ENCODE results near the gene CXCL11. TPM values are rescaled to one million over a fixed set of nuclear protein-coding genes. Genes with fewer than 3 reads are reported as not detected.
"Not testable (repeated sequence)": the region's sequence is repeated elsewhere in the genome, so short reads cannot be mapped to it uniquely, and the experiment has no call there.

CXCL11 gene
- total RNA-seq, 1 experiment from 2014 or later = not detected

DNA sequence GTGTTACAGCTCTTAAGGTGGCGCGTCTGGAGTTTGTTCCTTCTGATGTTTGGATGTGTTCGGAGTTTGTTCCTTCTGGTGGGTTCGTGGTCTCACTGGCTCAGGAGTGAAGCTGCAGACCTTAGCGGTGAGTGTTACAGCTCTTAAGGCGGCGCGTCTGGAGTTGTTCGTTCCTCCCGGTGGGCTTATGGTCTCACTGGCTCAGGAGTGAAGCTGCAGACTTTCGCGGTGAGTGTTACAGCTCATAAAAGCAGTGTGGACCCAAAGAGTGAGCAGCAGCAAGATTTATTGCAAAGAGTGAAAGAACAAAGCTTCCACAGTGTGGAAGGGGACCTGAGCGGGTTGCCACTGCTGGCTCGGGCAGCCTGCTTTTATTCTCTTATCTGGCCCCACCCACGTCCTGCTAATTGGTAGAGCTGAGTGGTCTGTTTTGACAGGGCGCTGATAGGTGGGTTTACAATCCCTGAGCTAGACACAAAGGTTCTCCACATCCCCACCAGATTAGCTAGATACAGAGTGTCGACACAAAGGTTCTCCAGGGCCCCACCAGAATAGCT lies 14.1 kb upstream of the CXCL11 start:
- H3K4me2 ChIP-seq (ENCODE audit: insufficient read depth, insufficient read length, low read length); H3K79me1 ChIP-seq (ENCODE audit: insufficient read depth, low read depth, low read length, poor library complexity, severe bottlenecking); DNase-seq; H3K14ac ChIP-seq (ENCODE audit: insufficient read depth, low read length); H3K56ac ChIP-seq (ENCODE audit: insufficient read length, low read depth, low read length); H2AK5ac ChIP-seq (ENCODE audit: insufficient read length, low read length); H3K23ac ChIP-seq (ENCODE audit: insufficient read length, low read depth, low read length); H4K5ac ChIP-seq (ENCODE audit: insufficient read length, low read depth, low read length); H3K27me3 ChIP-seq (ENCODE audit: insufficient read depth, low read length); H3K4me1 ChIP-seq (ENCODE audit: insufficient read depth, low read length); H2BK20ac ChIP-seq (ENCODE audit: low read depth, low read length, poor library complexity, severe bottlenecking); H3K4ac ChIP-seq (ENCODE audit: low read depth, low read length); H3K9me3 ChIP-seq (ENCODE audit: control insufficient read depth, low read depth, low read length); H3K9ac ChIP-seq (ENCODE audit: extremely low read depth, insufficient read length, low read length); H2BK120ac ChIP-seq (ENCODE audit: low read depth, low read length, poor library complexity, severe bottlenecking); H3K27me3 Mint-ChIP-seq (ENCODE audit: low read depth); H3K36me3 Mint-ChIP-seq (ENCODE audit: insufficient read depth in 1 of 3, low read depth in 3 of 3); H2BK5ac ChIP-seq (ENCODE audit: insufficient read length, low read length); H3K23me2 ChIP-seq (ENCODE audit: insufficient read length, low read depth, low read length, poor library complexity, severe bottlenecking); H4K91ac ChIP-seq (ENCODE audit: insufficient read length, low read depth, low read length); H2AFZ ChIP-seq (ENCODE audit: low read length); H3K9me3 Mint-ChIP-seq; H3T11ph ChIP-seq (ENCODE audit: low read length); H3K18ac ChIP-seq (ENCODE audit: insufficient read length, low read depth, low read length); H4K20me1 ChIP-seq (ENCODE audit: control insufficient read depth, insufficient read depth, insufficient read length); H3K27ac Mint-ChIP-seq; H4K8ac ChIP-seq (replicated peaks; ENCODE audit: insufficient read length, low read depth, low read length); H3K27ac ChIP-seq (ENCODE audit: insufficient read length, low read depth, low read length); H3K79me2 ChIP-seq (ENCODE audit: insufficient read depth, low read length); H2BK12ac ChIP-seq (ENCODE audit: insufficient read length, low read depth, low read length); H2BK15ac ChIP-seq (ENCODE audit: low read depth, low read length); H3K4me3 Mint-ChIP-seq: not testable (repeated sequence)
- whole genome bisulfite sequencing (ENCODE audit: extremely low coverage, insufficient read length, low lambda C conversion rate) = no CpG with 5 or more reads among the region's 17 CpGs
- peaks cover 19 to 27% of the 10 kb centered on the region in 2 experiments for H3K4me1 Mint-ChIP-seq

GRCh38 chr4:76044686-76045085 lies 8.8 kb upstream of the CXCL11 start:
- not testable (repeated sequence) for H4K5ac ChIP-seq (ENCODE audit: insufficient read length, low read depth, low read length); H2BK120ac ChIP-seq (ENCODE audit: low read depth, low read length, poor library complexity, severe bottlenecking); H3T11ph ChIP-seq (ENCODE audit: low read length); H3K27me3 ChIP-seq (ENCODE audit: insufficient read depth, low read length); H3K23me2 ChIP-seq (ENCODE audit: insufficient read length, low read depth, low read length, poor library complexity, severe bottlenecking); H2BK5ac ChIP-seq (ENCODE audit: insufficient read length, low read length); H3K4me1 ChIP-seq (ENCODE audit: insufficient read depth, low read length); H4K20me1 ChIP-seq (ENCODE audit: control insufficient read depth, insufficient read depth, insufficient read length); H2BK20ac ChIP-seq (ENCODE audit: low read depth, low read length, poor library complexity, severe bottlenecking); H2BK12ac ChIP-seq (ENCODE audit: insufficient read length, low read depth, low read length); H3K4me2 ChIP-seq (ENCODE audit: insufficient read depth, insufficient read length, low read length); H3K79me2 ChIP-seq (ENCODE audit: insufficient read depth, low read length); H3K27ac Mint-ChIP-seq; H3K9me3 ChIP-seq (ENCODE audit: control insufficient read depth, low read depth, low read length); H3K79me1 ChIP-seq (ENCODE audit: insufficient read depth, low read depth, low read length, poor library complexity, severe bottlenecking); H2AFZ ChIP-seq (ENCODE audit: low read length); H3K36me3 Mint-ChIP-seq (ENCODE audit: insufficient read depth in 1 of 3, low read depth in 3 of 3); H3K4me3 Mint-ChIP-seq; H3K9me3 Mint-ChIP-seq; DNase-seq; H3K23ac ChIP-seq (ENCODE audit: insufficient read length, low read depth, low read length); H3K14ac ChIP-seq (ENCODE audit: insufficient read depth, low read length); H3K27me3 Mint-ChIP-seq (ENCODE audit: low read depth); H3K27ac ChIP-seq (ENCODE audit: insufficient read length, low read depth, low read length); H3K4ac ChIP-seq (ENCODE audit: low read depth, low read length); H3K9ac ChIP-seq (ENCODE audit: extremely low read depth, insufficient read length, low read length); H4K8ac ChIP-seq (replicated peaks; ENCODE audit: insufficient read length, low read depth, low read length); H2BK15ac ChIP-seq (ENCODE audit: low read depth, low read length); H3K18ac ChIP-seq (ENCODE audit: insufficient read length, low read depth, low read length); H4K91ac ChIP-seq (ENCODE audit: insufficient read length, low read depth, low read length); H3K56ac ChIP-seq (ENCODE audit: insufficient read length, low read depth, low read length); H2AK5ac ChIP-seq (ENCODE audit: insufficient read length, low read length)
- peaks cover 10 to 20% of the 10 kb centered on the region in 2 experiments for H3K4me1 Mint-ChIP-seq
- WGBS (ENCODE audit: extremely low coverage, insufficient read length, low lambda C conversion rate) = no CpG with 5 or more reads among the region's 4 CpGs
